GM12878 (cell line): ENCODE data around the gene SNX8. TPM values are rescaled to one million over a fixed set of nuclear protein-coding genes. Genes with fewer than 3 reads are reported as not detected.

Experiments
- CHD4 ChIP-seq: fragments of 200-600 bp; sonication (generic); IDR thresholded peaks from 2 replicates; pipeline ENCODE4 v1.6.1; 2016; ENCODE audit warnings: mild to moderate bottlenecking
- CREB1 ChIP-seq: IDR thresholded peaks from 2 replicates; pipeline ENCODE4 v1.6.1; 2012; ENCODE audit warnings: low read depth, mild to moderate bottlenecking, inconsistent platforms
- CREM ChIP-seq: IDR thresholded peaks from 2 replicates; pipeline ENCODE4 v1.6.1; 2014; ENCODE audit warnings: antibody characterized with exemption, low read depth
- EGR1 ChIP-seq, 2 experiments: IDR thresholded peaks; 1 replicate in 1 of 2; 2 replicates in 1 of 2; pipeline ENCODE4 v1.6.1; 2011 to 2012; ENCODE audit warnings: low read depth in 2 of 2, low read length in 2 of 2, borderline replicate concordance in 1 of 2, mild to moderate bottlenecking in 1 of 2, moderate library complexity in 1 of 2
- ETV6 ChIP-seq, 2 experiments: fragments of 450-650 bp in 1 of 2; IDR thresholded peaks in 1 of 2; conservative IDR thresholded peaks in 1 of 2; 2 replicates each; pipeline ENCODE4 v1.6.1; 2014; ENCODE audit warnings: antibody characterized with exemption in 1 of 2, borderline replicate concordance in 1 of 2, low read depth in 1 of 2, mild to moderate bottlenecking in 1 of 2, moderate library complexity in 1 of 2
- GABPA ChIP-seq: IDR thresholded peaks from 2 replicates; pipeline ENCODE4 v1.6.1; 2014; ENCODE audit warnings: antibody characterized with exemption, low read depth, mild to moderate bottlenecking, inconsistent platforms
- IKZF1 ChIP-seq: fragments of 450-650 bp; conservative IDR thresholded peaks from 2 replicates; pipeline ENCODE4 v1.6.1; 2017; ENCODE audit warnings: antibody characterized with exemption, mild to moderate bottlenecking
- JUND ChIP-seq: IDR thresholded peaks from 2 replicates; pipeline ENCODE4 v1.6.1; 2012; ENCODE audit warnings: low read depth, mild to moderate bottlenecking, low read length, improper control_type of control experiment, moderate library complexity
- KLF5 ChIP-seq: fragments of 450-650 bp; IDR thresholded peaks from 2 replicates; pipeline ENCODE4 v1.6.1; 2014; ENCODE audit warnings: mild to moderate bottlenecking; ENCODE audit not compliant: partially characterized antibody
- MYC ChIP-seq: IDR thresholded peaks from 2 replicates; pipeline ENCODE4 v1.6.1; 2011; ENCODE audit warnings: mild to moderate bottlenecking, low read length, moderate library complexity, inconsistent platforms; ENCODE audit not compliant: insufficient read depth, insufficient replicate concordance, insufficient read length, severe bottlenecking
- NR2C1 ChIP-seq: fragments of 450-650 bp; IDR thresholded peaks from 2 replicates; pipeline ENCODE4 v1.6.1; 2017; ENCODE audit warnings: antibody characterized with exemption, mild to moderate bottlenecking, moderate library complexity
- PML ChIP-seq: IDR thresholded peaks from 2 replicates; pipeline ENCODE4 v1.6.1; 2012; ENCODE audit warnings: low read length, inconsistent platforms
- POU2F2 ChIP-seq: IDR thresholded peaks from 3 replicates; pipeline ENCODE4 v1.6.1; 2011; ENCODE audit warnings: low read depth, mild to moderate bottlenecking, low read length, borderline replicate concordance
- RAD51 ChIP-seq: fragments of 450-650 bp; IDR thresholded peaks from 2 replicates; pipeline ENCODE4 v1.6.1; 2016; ENCODE audit warnings: moderate library complexity, mild to moderate bottlenecking, inconsistent platforms
- SIN3A ChIP-seq: IDR thresholded peaks from 2 replicates; pipeline ENCODE4 v1.6.1; 2012; ENCODE audit warnings: low read depth, low read length, improper control_type of control experiment
- SMARCA5 ChIP-seq: fragments of 450-650 bp; IDR thresholded peaks from 2 replicates; pipeline ENCODE4 v1.6.1; 2017; ENCODE audit warnings: mild to moderate bottlenecking
- TARDBP ChIP-seq: IDR thresholded peaks from 2 replicates; pipeline ENCODE4 v1.6.1; 2016; ENCODE audit warnings: borderline replicate concordance
- ZSCAN29 ChIP-seq: fragments of 450-650 bp; IDR thresholded peaks from 2 replicates; pipeline ENCODE4 v1.6.1; 2017; ENCODE audit warnings: mild to moderate bottlenecking, moderate library complexity
- polyA plus RNA-seq, 11 experiments: library from polyadenylated mRNA; depleted of rRNA in 4 of 11; unstranded in 6 of 11; stranded (reverse) in 5 of 11; fragments of >200 nt; fragmentation: Nextera tagmentation in 4 of 11; fragmentation: Illumina TruSeq in 1 of 11; extraction: Ambion mirVana in 4 of 11; extraction: Trizol in 1 of 11; gene quantifications; 1 replicate in 1 of 11; 2 replicates in 10 of 11; pipeline versions ENCODE4 v1.2.1 to v1.2.3, GENCODE V29; 2011 to 2016; ENCODE audit warnings: inconsistent platforms in 2 of 11, missing spikeins in 2 of 11, low read depth in 1 of 11
- total RNA-seq, 4 experiments: library from RNA; depleted of rRNA in 3 of 4; stranded (reverse); fragments of >200 nt in 3 of 4; fragmentation: Illumina TruSeq in 1 of 4; extraction: Trizol in 1 of 4; gene quantifications; 2 replicates each; pipeline versions ENCODE4 v1.2.1 to v1.2.3, GENCODE V29; 2013 to 2021
- TF ChIP-seq, protein P1 (sequence below): fragments of 450-650 bp; IDR thresholded peaks from 2 replicates; pipeline ENCODE4 v1.6.1; 2017; ENCODE audit warnings: mild to moderate bottlenecking, moderate library complexity
- TF ChIP-seq, protein P2 (sequence below): fragments of 150-350 bp; IDR thresholded peaks from 2 replicates; pipeline ENCODE4 v1.6.1; 2014; ENCODE audit warnings: mild to moderate bottlenecking, low read depth, low read length
- TF ChIP-seq, protein P3 (sequence below): IDR thresholded peaks from 2 replicates; pipeline ENCODE4 v1.6.1; 2011; ENCODE audit warnings: mild to moderate bottlenecking, low read depth, low read length, moderate library complexity; ENCODE audit not compliant: insufficient replicate concordance

The SNX8 gene
- total and polyA plus RNA-seq, 10 of the 15 experiments (the other 5 are each of a cell fraction or from before 2014, with no cell fraction given), result 6.4 to 210 (median 97.6) TPM

DNA sequence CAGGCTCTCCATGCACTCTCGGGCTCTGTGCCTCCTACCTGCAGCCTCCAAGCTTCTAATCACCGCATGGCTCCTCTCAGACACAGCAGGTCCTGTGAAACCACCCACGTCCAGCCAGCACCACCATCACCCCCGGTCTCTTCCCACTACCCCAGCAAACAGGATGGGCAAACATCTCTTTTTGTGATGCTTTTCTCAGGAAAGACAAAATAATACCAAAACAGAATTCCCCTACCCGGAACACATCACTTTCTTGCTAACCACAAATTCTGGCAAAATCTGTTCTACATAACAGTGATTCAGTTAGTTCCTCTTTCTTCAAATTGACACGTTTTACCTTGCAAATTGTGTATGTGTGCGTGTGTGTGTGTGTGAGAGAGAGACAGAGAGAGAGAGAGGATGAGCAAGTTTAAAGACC is 6.5 kb downstream of the SNX8 start (continued):
- TF ChIP-seq, protein P1, sequence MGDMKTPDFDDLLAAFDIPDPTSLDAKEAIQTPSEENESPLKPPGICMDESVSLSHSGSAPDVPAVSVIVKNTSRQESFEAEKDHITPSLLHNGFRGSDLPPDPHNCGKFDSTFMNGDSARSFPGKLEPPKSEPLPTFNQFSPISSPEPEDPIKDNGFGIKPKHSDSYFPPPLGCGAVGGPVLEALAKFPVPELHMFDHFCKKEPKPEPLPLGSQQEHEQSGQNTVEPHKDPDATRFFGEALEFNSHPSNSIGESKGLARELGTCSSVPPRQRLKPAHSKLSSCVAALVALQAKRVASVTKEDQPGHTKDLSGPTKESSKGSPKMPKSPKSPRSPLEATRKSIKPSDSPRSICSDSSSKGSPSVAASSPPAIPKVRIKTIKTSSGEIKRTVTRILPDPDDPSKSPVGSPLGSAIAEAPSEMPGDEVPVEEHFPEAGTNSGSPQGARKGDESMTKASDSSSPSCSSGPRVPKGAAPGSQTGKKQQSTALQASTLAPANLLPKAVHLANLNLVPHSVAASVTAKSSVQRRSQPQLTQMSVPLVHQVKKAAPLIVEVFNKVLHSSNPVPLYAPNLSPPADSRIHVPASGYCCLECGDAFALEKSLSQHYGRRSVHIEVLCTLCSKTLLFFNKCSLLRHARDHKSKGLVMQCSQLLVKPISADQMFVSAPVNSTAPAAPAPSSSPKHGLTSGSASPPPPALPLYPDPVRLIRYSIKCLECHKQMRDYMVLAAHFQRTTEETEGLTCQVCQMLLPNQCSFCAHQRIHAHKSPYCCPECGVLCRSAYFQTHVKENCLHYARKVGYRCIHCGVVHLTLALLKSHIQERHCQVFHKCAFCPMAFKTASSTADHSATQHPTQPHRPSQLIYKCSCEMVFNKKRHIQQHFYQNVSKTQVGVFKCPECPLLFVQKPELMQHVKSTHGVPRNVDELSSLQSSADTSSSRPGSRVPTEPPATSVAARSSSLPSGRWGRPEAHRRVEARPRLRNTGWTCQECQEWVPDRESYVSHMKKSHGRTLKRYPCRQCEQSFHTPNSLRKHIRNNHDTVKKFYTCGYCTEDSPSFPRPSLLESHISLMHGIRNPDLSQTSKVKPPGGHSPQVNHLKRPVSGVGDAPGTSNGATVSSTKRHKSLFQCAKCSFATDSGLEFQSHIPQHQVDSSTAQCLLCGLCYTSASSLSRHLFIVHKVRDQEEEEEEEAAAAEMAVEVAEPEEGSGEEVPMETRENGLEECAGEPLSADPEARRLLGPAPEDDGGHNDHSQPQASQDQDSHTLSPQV, result no peak
- TF ChIP-seq EGR1 (IDR thresholded peaks at IDR 0.05; ENCODE audit: borderline replicate concordance in 1 of 2, low read depth in 2 of 2, low read length in 2 of 2) (peak in 1 of 2 experiments; percentile 62; a peak in 2 of 3 replicates), GABPA (no peak; the same call in 1 of the 2 replicates), JUND (no peak), IKZF1 (peak; percentile 96), KLF5 (no peak), RAD51 (peak; percentile 45; the same call in 1 of the 2 replicates), PML (peak; percentile 70; the same call in 1 of the 2 replicates), ETV6 (conservative IDR thresholded peaks at IDR 0.05 in 1 of 2, IDR thresholded peaks at IDR 0.05 in 1 of 2; ENCODE audit: borderline replicate concordance in 1 of 2, low read depth in 1 of 2) (peak in 1 of 2 experiments; percentile 69; a peak in 1 of 4 replicates), TARDBP (no peak), SIN3A (no peak), CREM (peak; percentile 65; the same call in 1 of the 2 replicates), MYC (no peak), ZSCAN29 (no peak), NR2C1 (no peak), CREB1 (peak; percentile 80), POU2F2 (peak; percentile 86), SMARCA5 (no peak; the same call in 1 of the 2 replicates), CHD4 (no peak)
- TF ChIP-seq, protein P2, sequence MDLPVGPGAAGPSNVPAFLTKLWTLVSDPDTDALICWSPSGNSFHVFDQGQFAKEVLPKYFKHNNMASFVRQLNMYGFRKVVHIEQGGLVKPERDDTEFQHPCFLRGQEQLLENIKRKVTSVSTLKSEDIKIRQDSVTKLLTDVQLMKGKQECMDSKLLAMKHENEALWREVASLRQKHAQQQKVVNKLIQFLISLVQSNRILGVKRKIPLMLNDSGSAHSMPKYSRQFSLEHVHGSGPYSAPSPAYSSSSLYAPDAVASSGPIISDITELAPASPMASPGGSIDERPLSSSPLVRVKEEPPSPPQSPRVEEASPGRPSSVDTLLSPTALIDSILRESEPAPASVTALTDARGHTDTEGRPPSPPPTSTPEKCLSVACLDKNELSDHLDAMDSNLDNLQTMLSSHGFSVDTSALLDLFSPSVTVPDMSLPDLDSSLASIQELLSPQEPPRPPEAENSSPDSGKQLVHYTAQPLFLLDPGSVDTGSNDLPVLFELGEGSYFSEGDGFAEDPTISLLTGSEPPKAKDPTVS, result no peak
- TF ChIP-seq, protein P3, sequence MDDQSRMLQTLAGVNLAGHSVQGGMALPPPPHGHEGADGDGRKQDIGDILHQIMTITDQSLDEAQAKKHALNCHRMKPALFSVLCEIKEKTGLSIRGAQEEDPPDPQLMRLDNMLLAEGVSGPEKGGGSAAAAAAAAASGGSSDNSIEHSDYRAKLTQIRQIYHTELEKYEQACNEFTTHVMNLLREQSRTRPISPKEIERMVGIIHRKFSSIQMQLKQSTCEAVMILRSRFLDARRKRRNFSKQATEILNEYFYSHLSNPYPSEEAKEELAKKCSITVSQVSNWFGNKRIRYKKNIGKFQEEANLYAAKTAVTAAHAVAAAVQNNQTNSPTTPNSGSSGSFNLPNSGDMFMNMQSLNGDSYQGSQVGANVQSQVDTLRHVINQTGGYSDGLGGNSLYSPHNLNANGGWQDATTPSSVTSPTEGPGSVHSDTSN, result no peak
